CD14-positive monocyte (primary cell): ENCODE data around the gene ZSCAN10. TPM values are rescaled to one million over a fixed set of nuclear protein-coding genes. Genes with fewer than 3 reads are reported as not detected.
A peak's percentile ranks its signal among the peaks of the same experiment; 100 is the strongest.

Source experiments
- DNase-seq, 3 donors: peaks; one replicate each; pipeline ENCODE4 v3.0.0-alpha.2; 2011 to 2022
- H2AFZ ChIP-seq: 2 replicates; pipeline ENCODE4 v1.6.0; 2012; ENCODE audit warnings: mild to moderate bottlenecking, low read depth, low read length, inconsistent platforms; ENCODE audit not compliant: insufficient read depth, poor library complexity, severe bottlenecking
- H3K27ac ChIP-seq, 2 donors: 1 replicate in 1 of 2; 2 replicates in 1 of 2; pipeline ENCODE4 v1.5.1; 2012 to 2013; ENCODE audit warnings: low read length in 2 of 2, control low read depth in 1 of 2, inconsistent platforms in 1 of 2, low read depth in 1 of 2, mild to moderate bottlenecking in 1 of 2
- H3K27me3 ChIP-seq, 2 donors: one replicate each; pipeline versions ENCODE4 v1.6.0 to v1.6.1; 2011 to 2013; ENCODE audit warnings: low read length in 2 of 2; ENCODE audit not compliant: control insufficient read depth in 2 of 2, insufficient read depth in 2 of 2
- H3K36me3 ChIP-seq, 2 donors: replicated peaks in 1 of 2; 1 replicate in 1 of 2; 2 replicates in 1 of 2; pipeline versions ENCODE4 v1.5.1 to v1.6.1; 2012 to 2013; ENCODE audit warnings: low read length in 2 of 2, control low read depth in 1 of 2, inconsistent platforms in 1 of 2, mild to moderate bottlenecking in 1 of 2; ENCODE audit not compliant: insufficient read depth in 2 of 2, control insufficient read depth in 1 of 2
- H3K4me1 ChIP-seq, 2 donors: 1 replicate in 1 of 2; 2 replicates in 1 of 2; pipeline versions ENCODE4 v1.5.1 to v1.6.1; 2012 to 2013; ENCODE audit warnings: low read length in 2 of 2, control low read depth in 1 of 2, inconsistent platforms in 1 of 2, mild to moderate bottlenecking in 1 of 2, moderate library complexity in 1 of 2; ENCODE audit not compliant: insufficient read depth in 2 of 2, control insufficient read depth in 1 of 2
- H3K4me2 ChIP-seq: replicated peaks from 2 replicates; pipeline ENCODE3; 2012; ENCODE audit warnings: low read length, moderate library complexity, mild to moderate bottlenecking; ENCODE audit not compliant: poor library complexity, severe bottlenecking; ENCODE audit errors: extremely low read depth
- H3K4me3 ChIP-seq, 3 experiments: fragments of 200-600 bp in 1 of 3; sonication (generic) in 1 of 3; replicated peaks in 1 of 3; 1 replicate in 2 of 3; 2 replicates in 1 of 3; pipeline ENCODE4 v1.5.1; 2011 to 2013; ENCODE audit warnings: low read length in 3 of 3, mild to moderate bottlenecking in 3 of 3, control low read depth in 2 of 3, low read depth in 2 of 3, inconsistent platforms in 1 of 3, moderate library complexity in 1 of 3
- H3K79me2 ChIP-seq: 2 replicates; pipeline ENCODE4 v1.6.0; 2012; ENCODE audit warnings: mild to moderate bottlenecking, control low read depth, inconsistent platforms, low read length, moderate library complexity; ENCODE audit not compliant: insufficient read depth
- H3K9ac ChIP-seq: 2 replicates; pipeline ENCODE4 v1.6.0; 2017; ENCODE audit warnings: low read length, mild to moderate bottlenecking; ENCODE audit not compliant: insufficient read depth, poor library complexity, severe bottlenecking
- H3K9me3 ChIP-seq, 2 donors: replicated peaks in 1 of 2; 1 replicate in 1 of 2; 2 replicates in 1 of 2; pipeline versions ENCODE4 v1.5.1 to v1.6.1; 2012 to 2013; ENCODE audit warnings: low read length in 2 of 2, control low read depth in 1 of 2; ENCODE audit not compliant: control insufficient read depth in 1 of 2, insufficient read depth in 1 of 2
- H4K20me1 ChIP-seq: 2 replicates; pipeline ENCODE4 v1.6.0; 2012; ENCODE audit warnings: mild to moderate bottlenecking, low read length, control low read depth, moderate library complexity; ENCODE audit not compliant: insufficient read depth
- H3K27ac Mint-ChIP-seq, 7 donors: one replicate each; pipeline ENCODE4 v1.8.0; 2020; ENCODE audit warnings: mild to moderate bottlenecking in 7 of 7, mixed read lengths in 7 of 7, moderate library complexity in 6 of 7, inconsistent platforms in 2 of 7
- H3K27me3 Mint-ChIP-seq, 3 donors: one replicate each; pipeline ENCODE4 v1.8.0; 2021 to 2022; ENCODE audit warnings: low read depth in 3 of 3, mild to moderate bottlenecking in 3 of 3, mixed read lengths in 3 of 3, moderate library complexity in 3 of 3, inconsistent platforms in 1 of 3
- H3K36me3 Mint-ChIP-seq, 2 donors: one replicate each; pipeline ENCODE4 v1.8.0; 2020; ENCODE audit warnings: mixed read lengths in 2 of 2, inconsistent platforms in 1 of 2, mild to moderate bottlenecking in 1 of 2
- H3K4me1 Mint-ChIP-seq: one replicate; pipeline ENCODE4 v1.8.0; 2020; ENCODE audit warnings: mild to moderate bottlenecking, mixed read lengths
- H3K4me3 Mint-ChIP-seq, 2 donors: one replicate each; pipeline ENCODE4 v1.8.0; 2020; ENCODE audit warnings: mild to moderate bottlenecking in 2 of 2, mixed read lengths in 2 of 2, moderate library complexity in 1 of 2
- H3K9me3 Mint-ChIP-seq, 7 donors: one replicate each; pipeline ENCODE4 v1.8.0; 2020 to 2022; ENCODE audit warnings: mixed read lengths in 7 of 7, mild to moderate bottlenecking in 6 of 7, moderate library complexity in 6 of 7, inconsistent platforms in 2 of 7
- CTCF ChIP-seq: fragments of 200-600 bp; IDR thresholded peaks from one replicate; pipeline ENCODE4 v1.8.0; 2022; ENCODE audit warnings: antibody characterized with exemption, mild to moderate bottlenecking
- WGBS: methylation state at CpG from one replicate; pipeline ENCODE4 v1.1.5; 2013; ENCODE audit warnings: missing lambda C conversion rate; ENCODE audit not compliant: insufficient coverage; 5-methylcytosine and 5-hydroxymethylcytosine counted together
- intact Hi-C, 2 donors: fragments of 100-400 bp; cut with micrococcal nuclease; formaldehyde crosslinking; loops; one replicate each; pipeline versions ENCODE4 v1.15.0 to v1.15.1; 2023
- polyA minus RNA-seq: library from RNA; depleted of rRNA, polyadenylated mRNA; stranded (reverse); fragments of >200 nt; gene quantifications from 2 replicates; pipeline ENCODE4 v1.2.3, GENCODE V29; 2012
- polyA plus RNA-seq, 3 donors: library from polyadenylated mRNA; depleted of rRNA in 1 of 3; unstranded in 2 of 3; stranded (reverse) in 1 of 3; fragments of 300-500 nt in 2 of 3; fragments of >200 nt in 1 of 3; fragmentation: Illumina TruSeq in 2 of 3; gene quantifications; 1 replicate in 2 of 3; 2 replicates in 1 of 3; pipeline ENCODE4 v1.2.3, GENCODE V29; 2012 to 2021
- total RNA-seq, 12 experiments: library from RNA in 1 of 12; stranded (reverse) in 1 of 12; fragments of 120-200 nt in 1 of 12; gene quantifications; one replicate each; pipeline ENCODE4 v1.2.4 and lab custom pipeline; 2013 to 2026; ENCODE audit warnings: mixed read lengths in 6 of 12, inconsistent platforms in 1 of 12

ZSCAN10 gene
- total RNA-seq (2013) = not detected
- under 1 TPM in 1 of 3 donors, not detected in 2; 0.29 TPM for polyA plus RNA-seq
- not detected in 2 replicates for polyA minus RNA-seq
- total RNA-seq (lab: John Stamatoyannopoulos, UW) = 0 to 0.35 (median 0) reads per million in 11 experiments

DNA sequence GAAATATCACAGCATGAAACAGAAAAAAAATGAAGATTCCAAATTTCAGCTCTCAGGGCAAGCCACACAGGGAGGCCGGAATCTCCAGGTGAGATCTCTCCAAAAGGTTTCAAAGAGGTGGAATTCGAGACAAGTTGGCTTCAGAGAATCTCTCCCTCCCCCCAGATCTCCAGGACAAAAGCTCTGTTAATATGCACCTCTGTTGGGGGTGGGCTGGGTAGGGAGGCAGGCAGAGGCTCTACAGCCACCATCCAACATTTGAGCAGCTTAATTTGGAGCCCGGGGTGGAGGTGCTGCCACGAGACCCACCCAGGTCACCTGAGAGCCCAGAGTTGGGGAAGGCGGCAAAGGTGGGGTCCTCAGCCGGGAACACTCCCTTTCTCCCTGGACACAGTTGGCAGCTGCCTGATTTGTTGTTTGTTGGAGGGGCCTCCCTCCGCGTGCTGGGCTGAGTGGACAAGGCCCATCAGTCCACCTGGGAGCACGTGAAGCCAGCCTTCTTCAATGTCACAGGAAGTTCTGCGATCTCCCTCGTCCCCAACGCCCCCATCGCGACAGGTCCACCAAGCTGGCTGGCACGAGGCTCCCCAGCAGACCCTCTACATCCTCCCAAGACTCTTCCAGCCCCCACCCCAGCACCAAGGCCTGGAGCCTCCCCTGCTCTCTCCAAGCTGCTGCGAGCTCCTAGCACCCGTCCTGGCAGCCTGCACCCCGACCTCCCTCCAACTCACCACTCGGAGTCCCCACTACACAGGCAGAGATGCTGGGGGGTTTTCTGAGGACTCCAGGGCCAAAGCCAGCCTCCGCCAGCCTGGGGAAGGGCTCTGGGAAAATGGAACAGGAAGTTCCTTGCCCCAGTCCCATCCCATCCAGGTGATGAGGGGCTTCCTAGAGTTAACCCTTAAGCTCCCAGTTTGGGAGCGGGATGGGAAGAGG is at the start of gene ZSCAN10:
ZSCAN10 (minus strand) TSS at position 836 of the 936 bp plus-strand sequence. CDS start 6,357 bp downstream, outside the sequence.
- Histone ChIP-seq H3K9me3 (no peaks in the 10 kb centered on the region), H3K4me3 (peak within 1 kb of the TSS in 2 of 3 experiments; percentile 19 to 73), H3K27me3 (no peaks in the 10 kb centered on the region), H3K27ac (no peak within 1 kb of the TSS), H3K36me3 (no peaks in the 10 kb centered on the region), H3K4me2 (peak within 1 kb of the TSS; percentile 74), H3K4me1 (peaks cover 52 to 53% of the 10 kb centered on the region in 2 donors), H2AFZ (peak within 1 kb of the TSS; percentile 71), H3K79me2 (no peaks in the 10 kb centered on the region), H3K9ac (no peak within 1 kb of the TSS), H4K20me1 (no peaks in the 10 kb centered on the region)
- Mint-ChIP-seq H3K4me1 (peaks cover 52% of the 10 kb centered on the region), H3K27ac (peak within 1 kb of the TSS; percentile 28 to 92 (median 79)), H3K4me3 (peak within 1 kb of the TSS; percentile 78 to 94), H3K9me3 (peaks cover 0 to 4% (median 0%) of the 10 kb centered on the region in 7 donors), H3K27me3 (peaks cover 7 to 16% (median 10%) of the 10 kb centered on the region in 3 donors), H3K36me3 (no peaks in the 10 kb centered on the region)
- no peak for DNase-seq
- intact Hi-C loops = no loop called here
- WGBS = 70% methylated on average over 11 of the region's 21 CpGs
- TF ChIP-seq CTCF = no peak
